Measurements from ENCODE around the gene GHRH. TPM values are rescaled to one million over a fixed set of nuclear protein-coding genes. Genes with fewer than 3 reads are reported as not detected.

GHRH gene
- total and polyA plus RNA-seq, 8 donors: not detected

DNA sequence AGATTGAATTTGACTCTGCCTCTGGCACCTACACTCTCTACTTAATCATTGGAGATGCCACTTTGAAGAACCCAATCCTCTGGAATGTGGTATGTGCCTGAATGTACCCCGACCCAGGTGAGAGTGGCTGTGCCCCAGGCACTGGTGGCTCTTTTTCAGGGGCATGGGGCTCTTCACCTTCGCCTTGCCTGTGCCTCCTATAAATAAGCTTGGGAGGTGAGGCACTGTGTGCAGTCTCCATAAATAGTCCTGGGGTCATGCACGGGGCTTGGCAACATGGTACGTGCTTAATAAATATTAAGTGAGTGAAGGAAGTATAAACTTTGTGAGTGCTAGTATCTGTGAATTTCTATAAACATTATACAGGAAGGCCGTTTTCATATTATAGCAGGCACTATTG lies 33.0 kb downstream of the GHRH start:
- Histone ChIP-seq H3K4me3 (no peak overlapping the region), H3K27me3 (no peaks in the 10 kb centered on the region), H3K9me3 (no peaks in the 10 kb centered on the region), H3K27ac (peak overlapping the region in 1 of 5 donors; percentile 36), H3K36me3 (peaks cover 95 to 100% (median 100%) of the 10 kb centered on the region in 4 donors), H3K4me1 (peaks cover 0 to 29% (median 17%) of the 10 kb centered on the region in 4 donors)
- TF ChIP-seq POLR2A (IDR thresholded peaks at IDR 0.05) (no peak), POLR2AphosphoS5 (IDR thresholded peaks at IDR 0.05) (no peak), EP300 (IDR thresholded peaks at IDR 0.05) (no peak)
- TF ChIP-seq, protein P1, sequence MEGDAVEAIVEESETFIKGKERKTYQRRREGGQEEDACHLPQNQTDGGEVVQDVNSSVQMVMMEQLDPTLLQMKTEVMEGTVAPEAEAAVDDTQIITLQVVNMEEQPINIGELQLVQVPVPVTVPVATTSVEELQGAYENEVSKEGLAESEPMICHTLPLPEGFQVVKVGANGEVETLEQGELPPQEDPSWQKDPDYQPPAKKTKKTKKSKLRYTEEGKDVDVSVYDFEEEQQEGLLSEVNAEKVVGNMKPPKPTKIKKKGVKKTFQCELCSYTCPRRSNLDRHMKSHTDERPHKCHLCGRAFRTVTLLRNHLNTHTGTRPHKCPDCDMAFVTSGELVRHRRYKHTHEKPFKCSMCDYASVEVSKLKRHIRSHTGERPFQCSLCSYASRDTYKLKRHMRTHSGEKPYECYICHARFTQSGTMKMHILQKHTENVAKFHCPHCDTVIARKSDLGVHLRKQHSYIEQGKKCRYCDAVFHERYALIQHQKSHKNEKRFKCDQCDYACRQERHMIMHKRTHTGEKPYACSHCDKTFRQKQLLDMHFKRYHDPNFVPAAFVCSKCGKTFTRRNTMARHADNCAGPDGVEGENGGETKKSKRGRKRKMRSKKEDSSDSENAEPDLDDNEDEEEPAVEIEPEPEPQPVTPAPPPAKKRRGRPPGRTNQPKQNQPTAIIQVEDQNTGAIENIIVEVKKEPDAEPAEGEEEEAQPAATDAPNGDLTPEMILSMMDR (IDR thresholded peaks at IDR 0.05): no peak
- DNase-seq: no peak
- intact Hi-C loops (cut with DNase I; ENCODE audit: low total_unique reads): no loop called here
- 85 to 91% (median 88%) methylated on average over 5 of the region's 5 CpGs for WGBS, 5 donors

- Histone ChIP-seq H3K27ac (peak overlapping the region in 3 of 5 donors; percentile 6 to 36 (median 35)), H3K4me3 (no peak overlapping the region), H3K9me3 (no peaks in the 10 kb centered on the region), H3K4me1 (peaks cover 3 to 33% (median 19%) of the 10 kb centered on the region in 4 donors), H3K27me3 (no peaks in the 10 kb centered on the region), H3K36me3 (peaks cover 89 to 100% (median 100%) of the 10 kb centered on the region in 4 donors)
- WGBS, 5 donors: 56 to 74% (median 69%) methylated on average over 6 of the region's 6 CpGs
- no peak for TF ChIP-seq POLR2A (IDR thresholded peaks at IDR 0.05)
- intact Hi-C loops (cut with DNase I; ENCODE audit: low total_unique reads): no loop called here
- DNase-seq: no peak
Observed at GRCh38 chr20:37228082-37228481, 33.5 kb downstream of the GHRH start.

GRCh38 chr20:37226889-37227288 lies 34.7 kb downstream of the GHRH start:
- peaks cover 79 to 93% (median 91%) of the 10 kb centered on the region in 4 donors for H3K36me3 ChIP-seq
- H3K27me3 ChIP-seq: no peaks in the 10 kb centered on the region
- peaks cover 10 to 45% (median 27%) of the 10 kb centered on the region in 4 donors for H3K4me1 ChIP-seq
- H3K4me3 ChIP-seq: no peak overlapping the region
- 63 to 74% (median 65%) methylated on average over 3 of the region's 3 CpGs for WGBS, 5 donors
- H3K9me3 ChIP-seq: no peaks in the 10 kb centered on the region
- peak; percentile 30 to 65 for DNase-seq
- H3K27ac ChIP-seq: peak overlapping the region in 2 of 5 donors; percentile 6 to 35
- intact Hi-C loops (cut with DNase I; ENCODE audit: low total_unique reads): no loop called here
- TF ChIP-seq POLR2AphosphoS5 (IDR thresholded peaks at IDR 0.05) (peak in 1 of 3 donors; percentile 50), EP300 (IDR thresholded peaks at IDR 0.05) (no peak)
- TF ChIP-seq, protein P1 (IDR thresholded peaks at IDR 0.05): no peak

DNA sequence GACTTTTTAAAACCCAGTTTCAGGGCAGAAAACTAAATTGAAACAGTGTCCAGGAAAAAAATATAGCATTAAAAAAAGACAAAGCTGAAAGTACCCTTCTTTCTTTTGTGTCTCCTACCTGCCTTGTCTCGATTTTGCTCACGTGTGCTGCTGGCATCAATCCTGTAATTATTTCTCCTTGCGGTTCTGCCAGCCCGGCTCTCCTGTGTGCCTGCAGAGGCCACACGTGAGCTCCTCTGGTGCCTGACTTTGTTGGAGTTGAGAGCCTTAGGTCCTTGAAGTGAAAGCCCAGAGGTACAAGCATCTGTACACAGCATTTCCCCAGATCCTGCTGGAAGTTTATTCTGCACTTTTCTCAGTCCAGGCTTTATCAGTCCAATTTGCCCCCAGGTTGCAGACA lies 36.5 kb downstream of the GHRH start:
- intact Hi-C loops (cut with DNase I; ENCODE audit: low total_unique reads): no loop called here
- peak in 1 of 2 donors; percentile 59 for DNase-seq
- H3K4me1 ChIP-seq: peaks cover 12 to 63% (median 42%) of the 10 kb centered on the region in 4 donors
- H3K27me3 ChIP-seq: no peaks in the 10 kb centered on the region
- WGBS, 5 donors: 50 to 76% (median 56%) methylated on average over 5 of the region's 5 CpGs
- no peak overlapping the region for H3K4me3 ChIP-seq
- TF ChIP-seq, protein P1 (IDR thresholded peaks at IDR 0.05): no peak
- TF ChIP-seq POLR2AphosphoS5 (IDR thresholded peaks at IDR 0.05) (no peak), EP300 (IDR thresholded peaks at IDR 0.05) (no peak), POLR2A (IDR thresholded peaks at IDR 0.05) (no peak)
- peaks cover 66 to 87% (median 78%) of the 10 kb centered on the region in 4 donors for H3K36me3 ChIP-seq
- H3K9me3 ChIP-seq: no peaks in the 10 kb centered on the region
- H3K27ac ChIP-seq: no peak overlapping the region

DNA sequence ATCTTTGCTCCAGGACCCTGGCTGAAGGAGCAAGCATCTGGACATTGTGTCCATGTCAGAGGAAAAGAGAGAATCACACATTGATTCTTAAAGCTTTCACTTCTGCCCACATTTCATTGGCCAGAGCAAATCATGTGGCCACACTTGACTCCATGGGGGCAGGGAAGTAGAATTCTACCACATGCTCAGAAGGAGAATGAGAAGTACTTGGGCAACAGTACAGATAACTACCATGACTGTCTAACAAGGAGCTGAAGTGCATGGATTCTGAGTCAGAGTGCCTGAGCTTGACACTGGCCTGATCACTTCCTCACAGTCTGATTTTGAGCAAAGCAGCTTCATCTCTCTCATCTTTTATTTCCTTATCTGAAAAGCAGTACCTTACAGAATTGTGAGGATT lies 38.6 kb downstream of the GHRH start:
- DNase-seq: peak in 1 of 2 donors; percentile 38
- TF ChIP-seq POLR2AphosphoS5 (IDR thresholded peaks at IDR 0.05): peak in 1 of 3 donors; percentile 18
- TF ChIP-seq, protein P1 (IDR thresholded peaks at IDR 0.05): no peak
- no peak overlapping the region for H3K27ac ChIP-seq
- no peaks in the 10 kb centered on the region for H3K27me3 ChIP-seq
- peaks cover 12 to 59% (median 41%) of the 10 kb centered on the region in 4 donors for H3K4me1 ChIP-seq
- intact Hi-C loops (cut with DNase I; ENCODE audit: low total_unique reads): no loop called here
- H3K4me3 ChIP-seq: no peak overlapping the region
- peaks cover 49 to 87% (median 75%) of the 10 kb centered on the region in 4 donors for H3K36me3 ChIP-seq
- H3K9me3 ChIP-seq: no peaks in the 10 kb centered on the region

Data from stomach (tissue), 9 donors.